ENCODE results near the gene RPL12.

RPL12 gene
- 432 to 1,168 (median 722) reads per million in 4 experiments for total RNA-seq

DNA sequence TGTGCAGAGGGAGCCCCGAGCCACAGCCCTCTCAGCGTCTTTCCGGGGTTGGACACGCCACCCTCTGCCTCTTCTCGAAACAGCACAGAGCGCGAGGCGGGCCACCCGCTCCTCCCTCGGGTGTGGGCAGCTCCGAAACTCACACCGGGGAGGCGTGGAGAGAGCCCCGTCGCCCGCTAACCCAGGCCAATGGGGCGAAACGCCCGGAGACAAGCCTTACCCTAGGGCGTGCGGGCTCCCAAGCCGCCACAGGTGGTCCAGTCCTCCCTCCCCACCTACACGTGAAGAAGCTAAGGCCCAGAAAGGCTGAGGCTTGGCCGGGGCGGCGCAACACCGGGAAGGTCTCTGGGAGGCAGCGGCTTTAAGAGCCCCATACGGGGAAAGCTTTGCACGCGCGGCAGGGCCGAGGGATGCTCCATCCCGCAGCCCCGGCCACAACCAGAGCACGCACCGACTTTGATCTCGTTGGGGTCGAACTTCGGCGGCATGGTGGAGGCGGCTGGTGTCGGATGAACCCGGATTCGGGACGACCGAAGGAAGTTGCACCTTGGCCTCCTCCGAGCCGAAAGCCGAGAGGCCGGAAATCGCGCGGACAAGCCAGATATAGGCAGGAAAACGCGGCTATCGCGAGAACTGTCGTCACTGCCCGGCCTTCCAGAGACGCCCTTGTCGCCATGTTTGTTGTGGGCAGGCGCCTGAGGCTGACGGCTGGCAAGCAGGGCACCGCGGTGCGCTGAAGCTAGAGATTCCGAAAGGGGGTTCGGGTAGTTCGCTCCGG, at the start of gene RPL12, which contains the start of gene LRSAM1:
Gene RPL12 (minus strand): TSS at position 577 of the 778 bp plus-strand sequence. CDS start 89 bp downstream, at position 488.
Gene LRSAM1 (plus strand): TSS at position 681 of the 778 bp plus-strand sequence. CDS start 3,018 bp downstream, outside the sequence.
- peak; percentile 98 for DNase-seq

DNA sequence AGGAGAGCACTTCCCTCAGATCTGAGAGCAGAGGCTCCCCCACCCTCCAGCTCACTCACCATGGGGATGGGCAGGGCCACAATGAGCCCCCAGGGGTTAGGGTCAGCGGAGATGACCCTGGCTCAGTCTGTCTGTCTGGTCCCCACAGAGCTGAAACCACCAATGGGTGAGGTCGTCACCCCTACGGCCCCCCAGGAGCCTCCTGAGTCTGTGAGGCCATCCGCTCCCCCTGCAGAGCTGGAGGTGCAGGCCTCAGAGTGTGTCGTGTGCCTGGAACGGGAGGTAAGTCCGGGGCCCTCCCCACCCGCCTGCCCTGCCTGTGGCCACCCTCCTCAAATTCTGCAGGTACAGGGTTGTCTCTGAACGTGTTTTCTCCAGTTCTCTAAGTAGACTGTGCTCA, 49.7 kb upstream of the RPL12 start:
- no peak for DNase-seq

DNA sequence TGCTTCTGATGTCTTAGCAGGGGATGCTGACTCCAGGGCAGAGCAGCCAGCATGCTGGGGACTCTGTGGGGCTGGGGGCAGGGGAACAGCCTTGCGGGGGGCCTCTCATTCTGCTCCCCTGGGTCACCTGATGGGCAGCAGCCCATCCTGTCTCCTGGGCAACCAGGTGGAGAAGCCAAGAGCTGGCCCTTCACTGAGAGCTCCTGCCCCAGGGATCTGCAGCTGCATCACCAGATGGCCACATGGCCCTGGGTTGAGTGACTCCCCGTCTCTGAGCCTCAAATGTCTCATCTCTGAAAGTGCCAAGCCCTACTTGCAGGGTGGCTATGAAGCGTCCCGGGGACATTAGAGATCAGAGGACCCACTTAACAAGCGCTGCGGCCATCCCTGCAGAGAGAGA, 49.2 kb upstream of the RPL12 start:
- no peak for DNase-seq

DNA sequence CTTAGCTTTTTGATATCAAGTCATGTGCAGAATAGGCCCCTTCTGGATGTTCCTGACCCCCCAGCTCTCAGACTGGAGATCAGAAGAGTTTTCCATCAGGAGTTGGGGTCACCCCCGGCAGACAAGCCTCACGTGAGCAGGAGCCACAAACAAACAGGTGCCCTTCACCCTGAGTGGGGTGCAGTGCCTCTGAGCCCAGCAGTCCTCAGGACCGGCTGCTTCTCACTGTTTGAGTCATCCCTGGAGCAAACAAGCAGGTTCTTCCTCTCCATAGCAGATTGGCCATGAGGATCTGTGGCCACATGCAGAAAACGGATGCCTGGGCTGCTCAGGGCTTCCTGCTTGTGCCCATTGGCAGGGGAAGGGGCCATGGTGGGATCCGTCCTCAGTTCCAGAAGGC, 47.1 kb upstream of the RPL12 start:
- DNase-seq: no peak

DNA sequence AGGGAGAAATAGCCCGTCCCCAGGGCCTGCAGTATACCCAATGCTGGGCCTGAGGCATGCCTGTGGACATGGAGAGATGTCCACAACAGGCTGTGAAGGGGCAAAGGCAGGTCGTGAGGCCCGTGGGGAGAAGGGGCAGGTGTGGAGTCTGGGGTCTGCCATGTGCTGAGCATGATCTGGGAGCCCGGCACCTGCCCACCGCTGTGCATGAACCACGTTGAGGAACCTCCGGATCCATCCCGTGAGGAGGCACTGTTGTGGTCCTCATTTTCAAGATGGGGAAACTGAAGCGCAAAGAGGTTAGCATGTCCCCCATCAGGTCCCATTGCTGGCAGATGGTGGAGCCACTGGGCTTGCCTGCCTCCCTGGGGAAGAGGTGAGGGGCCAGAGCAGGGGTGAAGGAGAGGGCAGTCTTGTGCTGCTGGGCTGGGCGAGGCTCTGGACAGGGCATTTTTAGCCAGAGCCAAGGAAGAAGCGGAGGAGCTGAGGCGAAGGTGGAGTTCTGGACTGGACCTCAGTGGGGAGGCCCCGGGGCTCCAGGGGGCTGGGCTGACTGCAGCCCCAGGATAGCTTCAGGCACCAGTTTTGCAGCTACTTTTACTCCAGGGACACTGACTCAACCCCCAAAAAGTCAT, 46.6 kb upstream of the RPL12 start:
- DNase-seq: no peak

DNA sequence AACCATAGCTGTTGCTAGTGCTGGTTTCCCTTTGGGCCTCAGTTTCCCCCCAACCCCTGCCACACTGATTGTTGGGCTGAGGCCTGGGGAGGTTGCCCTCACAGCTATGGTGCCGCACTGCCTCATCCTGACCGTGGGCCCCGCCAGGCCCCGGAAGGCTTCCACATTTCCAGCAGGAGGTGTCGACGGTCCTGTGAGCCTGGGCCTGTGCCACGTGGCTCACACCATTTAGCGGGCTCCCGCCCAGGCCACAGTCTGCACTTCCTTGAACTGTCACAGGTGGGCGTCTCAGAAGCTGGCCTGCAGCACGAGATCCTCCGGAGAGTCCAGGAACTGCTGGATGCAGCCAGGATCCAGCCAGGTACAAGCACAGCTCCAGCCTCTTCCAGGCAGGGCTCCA, 45.8 kb upstream of the RPL12 start:
- DNase-seq: no peak

DNA sequence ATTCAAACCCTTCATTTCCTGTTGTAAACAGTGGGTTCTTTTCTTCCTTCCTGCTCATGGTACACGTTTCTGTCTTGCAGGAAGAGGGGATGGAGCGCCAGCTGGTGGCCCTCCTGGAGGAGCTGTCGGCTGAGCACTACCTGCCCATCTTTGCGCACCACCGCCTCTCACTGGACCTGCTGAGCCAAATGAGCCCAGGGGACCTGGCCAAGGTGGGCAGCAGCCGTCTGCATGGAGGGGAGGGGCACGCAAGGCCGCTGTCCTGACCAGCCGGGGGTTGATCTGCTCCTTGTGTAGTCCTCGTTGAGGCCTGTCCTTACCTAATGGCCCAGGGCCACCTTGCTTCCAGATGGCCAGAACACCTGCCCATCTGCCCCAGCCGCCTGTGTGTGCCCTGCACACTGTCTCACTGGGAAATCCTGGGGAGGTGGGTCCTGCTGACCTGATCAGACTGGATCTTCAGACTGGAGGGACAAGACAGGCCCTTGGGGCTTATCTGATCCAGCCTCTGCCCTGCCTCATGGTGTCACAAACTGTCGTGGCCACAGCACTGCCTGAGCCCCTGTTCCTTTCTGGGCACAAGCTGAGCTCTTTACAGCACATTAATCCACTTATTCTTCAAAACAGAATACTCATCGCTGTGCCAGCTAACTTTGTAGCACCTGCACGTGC, 44.8 kb upstream of the RPL12 start:
- no peak for DNase-seq

DNA sequence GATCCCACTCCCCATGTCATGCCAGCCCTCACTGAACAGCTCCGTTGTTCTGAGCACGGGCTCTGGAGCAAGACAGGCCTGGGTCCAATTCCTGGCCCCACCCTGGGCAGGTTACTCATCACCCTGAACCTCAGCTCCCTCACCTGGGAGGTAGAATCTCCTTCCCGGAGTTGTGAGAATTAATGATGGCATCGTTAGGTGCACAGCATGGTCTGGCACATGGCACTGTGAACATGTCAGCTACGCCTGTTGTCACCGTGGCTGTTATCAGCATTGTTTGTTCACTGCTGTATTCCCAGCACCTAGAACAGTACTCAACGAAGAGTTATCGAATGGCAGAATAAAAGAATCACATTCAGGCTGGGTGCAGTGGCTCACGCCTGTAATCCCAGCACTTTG, 43.1 kb upstream of the RPL12 start:
- DNase-seq: no peak

DNA sequence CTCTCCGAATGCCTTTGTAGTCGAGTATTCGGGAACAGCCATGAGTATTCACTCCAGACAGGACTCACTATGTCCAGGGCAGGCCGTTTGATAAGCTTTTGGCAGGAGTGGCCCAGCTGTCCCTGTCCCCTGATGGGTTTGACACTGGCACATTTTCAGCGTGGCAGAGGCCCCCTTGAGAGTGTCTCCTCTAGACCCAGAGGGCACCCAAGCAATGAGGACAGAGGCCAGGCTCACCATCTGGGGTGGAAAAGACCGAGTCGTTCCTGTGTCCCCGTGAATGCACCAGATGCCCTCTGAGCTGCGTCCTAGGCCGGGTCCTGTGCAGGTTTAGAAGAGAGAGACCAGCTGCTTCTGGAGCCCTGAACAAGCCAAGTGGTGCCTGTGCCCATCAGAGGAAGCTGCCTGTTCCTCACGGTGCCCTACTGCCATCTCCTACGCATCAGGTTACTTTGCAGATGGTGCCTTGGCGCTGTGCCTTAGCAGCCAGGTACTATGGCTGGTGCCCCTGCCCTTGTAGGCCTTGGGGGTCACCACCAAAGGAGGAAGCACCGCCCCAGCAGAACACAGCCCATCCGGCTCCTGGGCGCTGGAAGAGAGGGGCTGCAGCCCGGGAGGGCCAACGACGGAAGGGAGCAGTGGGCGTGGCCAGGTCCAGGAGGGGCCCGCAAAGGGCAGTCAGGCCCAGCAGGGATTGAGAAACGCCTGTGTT, 42.5 kb upstream of the RPL12 start:
- DNase-seq: no peak

DNA sequence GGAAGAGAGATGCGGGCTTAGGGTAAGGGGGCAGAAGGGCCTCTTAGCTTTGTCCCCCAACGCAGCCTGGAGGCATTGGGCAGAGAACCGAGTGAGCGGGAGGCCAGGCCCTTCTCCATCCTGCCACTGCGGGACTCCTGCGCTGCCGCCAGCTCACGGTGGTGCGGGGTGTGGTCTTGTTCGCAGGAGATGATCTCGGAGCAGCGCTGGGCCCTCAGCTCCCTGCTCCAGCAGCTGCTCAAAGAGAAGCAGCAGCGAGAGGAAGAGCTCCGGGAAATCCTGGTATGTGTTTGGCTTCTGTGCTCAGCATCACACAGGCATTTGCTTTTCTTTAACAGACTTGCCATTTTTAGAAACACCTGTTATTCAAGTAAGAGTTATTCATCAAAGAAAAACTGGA, 41.4 kb upstream of the RPL12 start:
- no peak for DNase-seq

DNA sequence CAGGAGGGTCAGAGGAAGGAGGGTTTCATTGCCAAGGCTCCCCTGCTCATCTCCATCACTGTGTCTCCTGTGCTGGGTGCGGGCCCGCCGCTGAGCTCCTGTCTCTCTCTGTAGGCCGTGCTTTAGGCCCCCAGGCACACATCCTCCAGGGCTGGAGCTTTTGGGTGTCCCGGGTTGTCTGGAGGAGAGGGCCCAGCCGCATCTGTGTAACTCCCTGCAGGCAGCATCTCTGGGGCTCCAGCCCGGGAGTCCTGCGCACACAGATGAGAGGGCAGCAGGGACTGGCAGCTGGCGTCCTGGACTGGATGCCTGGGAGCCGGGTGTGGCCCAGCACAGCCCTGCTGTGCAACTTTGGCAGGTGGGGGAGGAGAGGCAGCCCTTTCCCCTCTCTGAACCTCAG, 40.3 kb upstream of the RPL12 start:
- no peak for DNase-seq

DNA sequence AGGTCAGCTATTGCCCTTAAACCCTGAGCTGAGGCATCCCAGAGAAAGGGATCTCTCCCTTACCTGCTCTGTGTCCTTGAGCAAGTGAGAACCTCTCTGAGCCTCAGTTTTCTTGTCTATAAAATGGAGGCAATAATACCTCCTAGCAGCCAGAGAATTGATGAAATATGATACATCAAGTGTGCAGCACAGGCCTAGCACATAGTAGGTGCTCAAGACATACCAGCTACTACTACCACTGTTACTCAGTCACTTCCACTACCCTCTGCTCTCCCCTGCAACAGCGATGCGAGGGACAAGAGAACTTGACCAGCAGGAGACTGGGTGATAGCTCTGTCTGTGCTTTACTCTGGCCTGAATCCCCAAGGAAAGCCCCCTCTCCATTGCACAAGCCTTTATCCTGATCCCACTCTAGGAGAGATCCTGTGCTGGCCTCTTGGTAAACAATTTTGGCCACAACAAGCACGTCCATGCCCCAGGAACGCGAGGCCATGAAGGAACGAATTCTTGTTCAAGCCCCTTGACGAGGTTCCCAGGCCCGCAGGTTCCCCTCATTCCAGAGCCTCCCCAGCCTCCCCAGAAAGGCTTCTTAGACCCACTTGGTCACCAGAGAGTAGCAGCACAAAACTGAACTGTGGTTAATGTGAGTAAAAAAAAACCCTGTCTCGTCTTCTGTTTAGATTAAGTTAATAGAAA, 39.5 kb upstream of the RPL12 start:
- no peak for DNase-seq

DNA sequence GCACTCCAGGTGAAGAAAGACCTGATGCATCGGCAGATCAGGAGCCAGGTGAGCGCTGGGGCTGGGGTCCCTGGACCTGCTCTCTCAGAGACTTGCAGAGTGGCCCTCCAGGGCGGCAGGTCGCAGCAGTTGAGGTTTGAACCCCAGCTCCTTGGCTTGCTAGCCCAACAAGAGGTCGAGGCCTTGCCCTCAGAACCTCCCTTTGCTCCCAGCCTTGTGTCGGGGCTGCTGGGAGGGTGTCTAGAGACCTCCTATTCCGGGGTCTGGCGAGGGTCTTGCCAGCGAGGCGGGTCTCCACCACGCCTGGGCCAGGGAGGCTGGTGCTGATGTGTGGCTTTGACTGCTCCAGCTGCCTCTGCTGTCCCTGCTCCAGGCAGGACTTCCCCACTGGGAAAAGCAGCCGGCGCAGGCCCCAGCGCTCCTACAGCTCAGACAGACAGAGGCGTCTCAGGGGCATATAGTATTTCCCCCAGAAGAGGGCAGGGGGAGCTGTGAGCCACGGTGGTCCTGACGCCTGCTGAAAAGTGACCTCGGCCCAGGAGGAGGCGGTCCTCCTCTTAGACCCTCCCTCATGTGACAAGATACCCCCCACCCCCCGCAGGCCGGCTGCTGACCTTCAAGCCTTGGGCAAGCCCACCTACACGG, 38.4 kb upstream of the RPL12 start:
- no peak for DNase-seq

DNA sequence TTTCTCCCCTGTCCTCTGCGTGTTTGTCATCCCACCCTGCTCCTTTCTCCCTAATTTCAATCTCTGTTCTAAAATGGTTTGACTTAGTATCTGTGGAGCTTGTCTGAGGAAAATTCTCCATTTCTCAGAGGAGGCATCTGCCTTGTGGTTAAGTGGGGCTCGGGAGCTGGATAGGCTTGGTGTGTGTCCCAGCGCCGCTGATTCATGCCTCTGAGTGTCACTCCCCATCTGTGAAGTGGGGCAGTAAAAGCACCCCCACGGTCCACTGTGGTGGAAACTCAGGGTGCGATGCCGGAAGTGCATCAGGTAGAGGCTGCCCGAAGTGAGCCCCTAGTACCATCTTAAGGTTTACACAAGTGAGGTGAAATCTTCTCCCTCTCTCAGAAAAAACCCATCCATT, 37.7 kb upstream of the RPL12 start:
- DNase-seq: no peak

DNA sequence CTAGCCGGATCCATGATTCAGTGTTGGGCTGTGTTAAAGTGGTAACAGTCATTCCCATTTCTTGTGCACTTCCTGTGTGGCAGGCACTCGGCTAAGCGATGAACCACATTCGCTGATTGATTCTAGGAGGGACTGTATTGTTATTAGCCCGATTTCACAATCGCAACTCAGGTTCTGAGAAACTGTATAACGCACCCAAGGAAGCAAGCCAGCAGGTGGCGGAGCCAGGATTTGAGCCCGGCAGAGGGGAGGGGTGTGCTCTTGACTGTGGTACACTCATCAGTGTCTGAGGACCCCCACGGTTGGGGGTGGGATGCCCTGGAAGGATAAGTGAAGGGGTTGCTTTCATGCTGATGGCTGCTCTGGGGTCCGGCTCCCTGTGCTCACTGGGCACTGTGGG, 34.8 kb upstream of the RPL12 start:
- no peak for DNase-seq

DNA sequence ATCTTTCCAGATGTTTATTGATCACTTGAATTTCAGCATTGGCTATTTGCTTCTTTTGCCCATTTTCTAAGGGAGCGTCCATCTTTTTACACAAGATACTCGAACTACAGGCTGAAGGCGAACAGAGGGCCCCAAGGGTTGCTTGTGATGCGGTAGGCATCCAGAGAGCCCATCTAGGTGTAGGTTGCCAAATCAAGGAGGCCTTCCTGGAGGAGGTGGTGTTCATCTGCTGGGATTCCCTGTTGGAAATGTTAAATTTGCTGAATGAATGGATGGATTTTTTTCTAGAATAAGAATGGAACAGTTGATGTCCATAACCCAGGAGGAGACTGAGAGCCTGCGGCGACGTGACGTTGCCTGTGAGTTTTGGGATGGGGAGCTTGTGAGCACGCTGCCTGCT, 31.5 kb upstream of the RPL12 start:
- DNase-seq: no peak

DNA sequence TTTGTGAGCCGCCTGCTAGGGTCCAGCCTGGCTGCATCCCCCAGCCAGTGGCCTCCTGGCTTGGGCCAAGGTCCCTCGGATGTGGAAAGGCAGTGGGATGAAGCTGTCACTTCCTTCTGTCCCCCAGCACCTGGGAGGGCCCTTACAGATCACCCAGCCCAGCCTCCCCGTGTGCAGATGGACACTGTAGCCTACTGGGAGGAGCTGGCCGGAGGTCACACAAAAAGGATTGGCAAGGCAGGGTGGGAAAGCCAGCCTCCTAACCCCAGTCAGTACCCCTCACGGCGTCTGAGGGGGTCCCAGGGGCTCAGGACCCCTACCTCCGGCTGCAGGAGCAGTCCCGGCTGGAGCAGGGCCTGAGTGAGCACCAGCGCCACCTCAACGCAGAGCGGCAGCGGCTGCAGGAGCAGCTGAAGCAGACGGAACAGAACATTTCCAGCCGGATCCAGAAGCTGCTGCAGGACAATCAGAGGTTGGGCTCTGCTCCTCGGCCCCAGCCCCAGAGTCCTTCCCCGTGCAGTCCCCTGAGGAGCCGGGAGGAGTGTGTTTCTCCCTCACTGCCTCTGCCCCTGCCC, 28.4 kb upstream of the RPL12 start:
- no peak for DNase-seq

DNA sequence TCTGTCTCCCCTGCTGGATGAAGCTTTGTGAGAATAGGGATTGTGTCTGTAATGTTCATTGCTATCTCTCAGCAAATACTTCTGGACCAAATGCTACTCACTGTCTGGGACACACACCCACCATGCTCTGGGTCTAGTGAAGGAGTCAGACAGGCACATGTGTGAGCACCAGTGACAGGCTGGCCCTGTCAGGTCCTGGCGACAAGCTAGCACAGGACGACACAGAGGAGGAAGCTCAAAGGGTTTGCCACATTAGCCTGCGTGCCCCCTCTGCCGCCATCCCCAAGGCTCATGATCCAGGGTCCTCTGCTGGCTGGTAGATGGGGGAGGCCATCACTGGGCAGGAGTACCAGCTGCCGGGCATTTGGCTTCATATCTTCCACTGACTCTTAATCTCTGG, 23.4 kb upstream of the RPL12 start:
- DNase-seq: no peak

DNA sequence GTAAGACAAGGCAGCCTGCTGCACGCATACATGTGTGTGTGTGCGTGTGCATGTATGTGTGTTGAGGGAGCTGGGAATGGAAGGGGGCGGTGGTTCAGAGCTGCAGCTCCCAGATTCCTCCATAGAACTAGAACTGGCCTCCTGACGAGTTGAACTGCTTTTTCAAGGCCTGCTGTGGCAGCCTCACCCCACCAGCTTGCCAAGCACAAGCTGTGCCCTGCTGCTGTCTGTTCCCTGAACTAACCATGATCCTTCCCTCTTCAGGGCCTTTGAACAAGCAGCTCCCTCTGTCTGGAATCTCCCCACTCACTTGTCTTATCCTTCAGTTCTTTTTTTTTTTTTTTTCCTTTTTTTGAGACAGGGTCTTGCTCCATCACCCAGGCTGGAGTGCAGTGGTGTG, 22.7 kb upstream of the RPL12 start:
- DNase-seq: no peak

DNA sequence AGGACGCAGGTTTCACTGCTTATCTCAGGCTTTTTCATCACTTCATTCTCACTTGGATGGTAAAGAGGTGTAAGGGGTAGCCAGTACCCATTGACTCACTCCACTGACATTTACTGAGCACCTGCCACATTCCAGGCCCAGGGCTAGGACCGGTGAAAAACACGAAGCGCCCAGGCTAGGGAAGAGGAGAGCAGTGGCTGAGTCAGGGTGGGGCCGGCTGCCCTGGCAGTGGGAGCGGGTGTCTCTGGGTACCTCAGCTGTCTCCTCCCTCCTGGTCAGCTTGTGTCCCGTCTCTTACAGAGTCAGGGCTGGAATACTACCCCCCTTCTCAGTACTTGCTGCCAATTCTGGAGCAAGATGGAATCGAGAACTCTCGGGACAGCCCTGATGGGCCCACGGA, 22.3 kb upstream of the RPL12 start:
- DNase-seq: no peak

DNA sequence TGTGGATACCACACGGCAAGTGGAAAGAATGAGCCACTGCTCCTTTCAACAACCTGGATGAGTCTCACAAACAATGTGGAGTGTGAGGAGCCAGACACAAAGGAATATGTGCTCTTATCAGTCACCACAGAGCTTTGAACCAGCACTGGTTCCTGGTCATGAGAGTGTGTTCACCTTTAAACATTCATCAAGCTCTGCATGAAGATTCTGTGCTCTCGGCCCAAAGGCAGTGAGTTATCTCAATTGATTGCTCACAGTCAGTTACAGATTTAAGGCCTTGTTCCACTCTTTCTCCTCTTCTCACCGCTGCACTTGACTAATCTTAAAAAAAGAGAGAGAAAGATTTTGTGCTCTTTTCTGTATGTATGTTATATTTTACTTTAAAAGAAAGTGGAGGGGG, 19.5 kb upstream of the RPL12 start:
- no peak for DNase-seq

DNA sequence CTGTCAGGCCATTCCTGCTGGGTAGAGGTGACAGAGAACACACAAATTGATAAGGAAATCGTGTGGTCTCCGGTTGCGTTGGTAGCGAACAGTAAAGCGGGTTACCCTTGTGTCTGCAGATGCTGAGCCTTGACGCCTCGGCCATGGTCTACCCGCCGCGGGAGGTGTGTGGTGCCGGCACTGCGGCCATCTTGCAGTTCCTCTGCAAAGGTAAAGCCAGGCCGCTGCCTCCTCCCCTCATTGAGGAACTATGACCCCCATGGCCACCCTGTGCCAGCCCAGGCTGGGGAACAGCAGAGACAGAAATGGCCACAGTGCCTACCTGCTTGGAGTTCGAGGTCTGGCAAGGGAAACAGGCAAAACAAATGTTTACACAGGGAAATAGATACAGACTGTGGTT, 16.4 kb upstream of the RPL12 start:
- no peak for DNase-seq
